ENCODE results near the gene EVC2.

DNA sequence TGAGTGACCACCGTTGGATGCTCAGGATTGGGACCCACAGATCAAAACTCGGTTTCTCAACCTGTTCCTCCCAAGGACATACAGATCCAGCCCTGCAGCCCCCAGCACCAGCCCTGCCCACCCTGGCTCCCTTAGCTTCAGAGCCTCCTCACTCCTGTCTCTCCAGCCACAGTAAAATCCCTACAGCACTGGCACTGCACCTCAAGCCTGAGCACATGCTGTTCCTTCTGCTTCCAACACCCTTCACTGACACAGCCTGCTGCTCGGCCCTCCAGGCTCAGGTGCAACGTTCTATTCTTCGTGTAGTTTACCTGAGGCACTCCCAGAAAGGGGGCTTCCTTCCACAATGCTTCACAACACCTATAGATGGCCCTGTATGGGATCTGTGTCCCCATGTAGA, 163.6 kb downstream of the EVC2 start:
- TF ChIP-seq, protein P1, sequence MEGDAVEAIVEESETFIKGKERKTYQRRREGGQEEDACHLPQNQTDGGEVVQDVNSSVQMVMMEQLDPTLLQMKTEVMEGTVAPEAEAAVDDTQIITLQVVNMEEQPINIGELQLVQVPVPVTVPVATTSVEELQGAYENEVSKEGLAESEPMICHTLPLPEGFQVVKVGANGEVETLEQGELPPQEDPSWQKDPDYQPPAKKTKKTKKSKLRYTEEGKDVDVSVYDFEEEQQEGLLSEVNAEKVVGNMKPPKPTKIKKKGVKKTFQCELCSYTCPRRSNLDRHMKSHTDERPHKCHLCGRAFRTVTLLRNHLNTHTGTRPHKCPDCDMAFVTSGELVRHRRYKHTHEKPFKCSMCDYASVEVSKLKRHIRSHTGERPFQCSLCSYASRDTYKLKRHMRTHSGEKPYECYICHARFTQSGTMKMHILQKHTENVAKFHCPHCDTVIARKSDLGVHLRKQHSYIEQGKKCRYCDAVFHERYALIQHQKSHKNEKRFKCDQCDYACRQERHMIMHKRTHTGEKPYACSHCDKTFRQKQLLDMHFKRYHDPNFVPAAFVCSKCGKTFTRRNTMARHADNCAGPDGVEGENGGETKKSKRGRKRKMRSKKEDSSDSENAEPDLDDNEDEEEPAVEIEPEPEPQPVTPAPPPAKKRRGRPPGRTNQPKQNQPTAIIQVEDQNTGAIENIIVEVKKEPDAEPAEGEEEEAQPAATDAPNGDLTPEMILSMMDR (IDR thresholded peaks at IDR 0.05): no peak
- TF ChIP-seq POLR2A (IDR thresholded peaks at IDR 0.05): no peak
